ENCODE data around the gene KNDC1. TPM values are rescaled to one million over a fixed set of nuclear protein-coding genes. Genes with fewer than 3 reads are reported as not detected.
"Not testable (repeated sequence)": the region's sequence is repeated elsewhere in the genome, so short reads cannot be mapped to it uniquely, and the experiment has no call there.

The KNDC1 gene
- total and polyA plus RNA-seq, 2 of the 4 experiments (the other 2 are of a cell fraction): 0.18 to 1.1 TPM

DNA sequence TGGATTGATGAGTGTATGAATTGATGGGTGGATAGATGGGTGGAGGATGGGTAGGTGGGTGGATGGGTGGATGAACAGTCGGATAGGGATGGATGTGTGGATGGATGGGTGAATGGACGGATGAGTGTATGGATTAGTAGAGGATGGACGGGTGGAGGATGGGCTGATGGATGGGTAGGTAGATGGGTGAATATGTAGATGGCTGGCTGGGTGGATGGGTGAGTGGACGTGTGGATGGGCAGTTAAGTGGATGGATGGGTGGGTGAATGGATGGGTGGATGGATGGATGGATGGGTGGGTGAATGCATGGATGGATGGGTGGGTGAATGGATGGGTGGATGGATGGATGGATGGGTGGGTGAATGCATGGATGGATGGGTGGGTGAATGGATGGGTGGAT, 15.6 kb downstream of the KNDC1 start:
- intact Hi-C loops (cut with micrococcal nuclease); H3K27ac ChIP-seq (ENCODE audit: insufficient read depth, low read length); H2BK5ac ChIP-seq (ENCODE audit: low read depth, low read length, poor library complexity, severe bottlenecking); H3K4me2 ChIP-seq (ENCODE audit: low read depth, low read length); H3K4me1 ChIP-seq (ENCODE audit: control insufficient read depth, insufficient read depth, low read length); H3K36me3 ChIP-seq (ENCODE audit: control insufficient read depth, insufficient read depth, low read length); H2BK20ac ChIP-seq (ENCODE audit: low read depth, low read length); DNase-seq; H3K9me3 ChIP-seq (ENCODE audit: control insufficient read depth, insufficient read depth, low read length); H2AFZ ChIP-seq (replicated peaks; ENCODE audit: low read length, poor library complexity); POLR2A ChIA-PET (ENCODE audit: unreplicated experiment); H3K18ac ChIP-seq (ENCODE audit: low read depth, low read length); H2AK9ac ChIP-seq (replicated peaks; ENCODE audit: low read depth, low read length, poor library complexity); in situ Hi-C loops (cut with MboI; ENCODE audit: low sequenced_read_pairs); H4K5ac ChIP-seq (ENCODE audit: low read depth, low read length); H3K4ac ChIP-seq (ENCODE audit: low read depth, low read length); H2BK120ac ChIP-seq (ENCODE audit: low read depth, low read length); H3K4me3 ChIP-seq (ENCODE audit: insufficient read depth, low read depth, low read length); H3K14ac ChIP-seq (replicated peaks; ENCODE audit: low read depth, low read length); H3K9me1 ChIP-seq (ENCODE audit: insufficient read depth, low read length); H3K23ac ChIP-seq (ENCODE audit: low read depth, low read length); H4K91ac ChIP-seq (ENCODE audit: insufficient read depth, low read depth, low read length); H3K9ac ChIP-seq (ENCODE audit: low read depth, low read length); H3K56ac ChIP-seq (ENCODE audit: extremely low read depth, insufficient read depth, low read length); H4K8ac ChIP-seq (ENCODE audit: low read depth in 2 of 2, low read length in 2 of 2); ATAC-seq (ENCODE audit: low read depth); H4K20me1 ChIP-seq (ENCODE audit: insufficient read depth, low read length); H3K79me1 ChIP-seq (ENCODE audit: low read depth in 1 of 2, low read length in 2 of 2); CTCF ChIA-PET; BruUV-seq (replicated peaks); H3K27me3 ChIP-seq (ENCODE audit: control insufficient read depth, insufficient read depth, low read length); dilution Hi-C loops (cut with HindIII; ENCODE audit: low sequenced_read_pairs, unreplicated experiment); H2BK15ac ChIP-seq (ENCODE audit: low read depth, low read length); H2AK5ac ChIP-seq (ENCODE audit: low read depth, low read length): not testable (repeated sequence)
- 62 to 100% methylated on average over 3 to 4 of the region's 4 CpGs for WGBS, 2 experiments (ENCODE audit: extremely low coverage in 2 of 2, insufficient read length in 1 of 2)
